Metanephros (tissue), 1 donor: ENCODE results near the gene OR8K1. TPM values are rescaled to one million over a fixed set of nuclear protein-coding genes. Genes with fewer than 3 reads are reported as not detected.

Source experiments
- total RNA-seq: library from RNA; depleted of rRNA; stranded (reverse); fragments of >200 nt; gene quantifications from one replicate; pipeline ENCODE4 v1.2.3, GENCODE V29; 2014

OR8K1 gene
- total RNA-seq = not detected

GRCh38 chr11:56345739-56346138 lies at the start of gene OR8K1:
OR8K1 (plus strand) TSS chr11:56346039; CDS start chr11:56346039, 0 bp downstream.

GRCh38 chr11:56314844-56315243 lies 31.0 kb upstream of the OR8K1 start, which contains the start of gene OR8K3:
OR8K3 (plus strand) TSS chr11:56315144; CDS start chr11:56318307, 3,163 bp downstream.

GRCh38 chr11:56353991-56354390 lies 8.2 kb downstream of the OR8K1 start, which contains the start of gene OR8J1:
OR8J1 (plus strand) TSS chr11:56354291; CDS start chr11:56360247, 5,956 bp downstream.

GRCh38 chr11:56375324-56375723 lies 29.5 kb downstream of the OR8K1 start, which contains the start of gene OR8U1:
OR8U1 (plus strand) TSS chr11:56375624; CDS start chr11:56375624, 0 bp downstream.

Other genes starting within 250 kb of the OR8K1 start
- not detected for gene OR8H2, start 242.4 kb upstream of the OR8K1 start, total RNA-seq
- not detected for gene OR8H3, start 223.7 kb upstream of the OR8K1 start, total RNA-seq
- gene OR8J3, start 205.8 kb upstream of the OR8K1 start, total RNA-seq = not detected
- gene OR8K5, start 185.7 kb upstream of the OR8K1 start, total RNA-seq = not detected
- not detected for gene OR5J2, start 169.4 kb upstream of the OR8K1 start, total RNA-seq
- gene OR5T2, start 111.8 kb upstream of the OR8K1 start, total RNA-seq = not detected
- not detected for gene OR5T3, start 93.8 kb upstream of the OR8K1 start, total RNA-seq
- gene OR5T1, start 71.9 kb upstream of the OR8K1 start, total RNA-seq = not detected
- not detected for gene OR8H1, start 53.8 kb upstream of the OR8K1 start, total RNA-seq
- not detected for gene OR8K3, start 30.9 kb upstream of the OR8K1 start, total RNA-seq
- gene OR8J1, start 8.3 kb downstream of the OR8K1 start, total RNA-seq = not detected
- gene OR8U1, start 29.6 kb downstream of the OR8K1 start, total RNA-seq = not detected
- not detected for gene OR5AL1, start 66.7 kb downstream of the OR8K1 start, total RNA-seq
- gene OR5M3, start 127.3 kb downstream of the OR8K1 start, total RNA-seq = not detected
- gene OR5M8, start 145.3 kb downstream of the OR8K1 start, total RNA-seq = not detected
- not detected for gene OR5M11, start 197.2 kb downstream of the OR8K1 start, total RNA-seq
- not detected for gene OR5M10, start 231.7 kb downstream of the OR8K1 start, total RNA-seq